ENCODE results near the gene PF4V1. TPM values are rescaled to one million over a fixed set of nuclear protein-coding genes. Genes with fewer than 3 reads are reported as not detected.

Gene PF4V1
- total RNA-seq, 2 experiments from 2014 or later, result not detected

GRCh38 chr4:73817341-73817740, 35.8 kb upstream of the PF4V1 start:
- intact Hi-C loops (cut with micrococcal nuclease; ENCODE audit: unreplicated experiment), result no loop called here
- BruUV-seq (replicated peaks), result no TSS peak
- Histone ChIP-seq H3K9me2 (ENCODE audit: insufficient read depth, low read length) (no peaks in the 10 kb centered on the region), H3K4me2 (ENCODE audit: low read length) (no peak overlapping the region), H3K79me2 (ENCODE audit: insufficient read depth, low read depth, low read length) (no peaks in the 10 kb centered on the region), H3K9me3 (ENCODE audit: low read length) (no peaks in the 10 kb centered on the region), H4K20me1 (ENCODE audit: insufficient read depth, low read length) (no peaks in the 10 kb centered on the region), H3K36me3 (ENCODE audit: insufficient read depth, low read length) (no peaks in the 10 kb centered on the region), H3K4me1 (ENCODE audit: insufficient read depth, low read length, poor library complexity, severe bottlenecking) (no peaks in the 10 kb centered on the region), H2AFZ (ENCODE audit: low read length) (no peak overlapping the region), H3K27ac (ENCODE audit: low read depth, low read length, poor library complexity, severe bottlenecking) (no peak overlapping the region), H3K4me3 (ENCODE audit: low read depth, low read length, poor library complexity, severe bottlenecking) (no peak overlapping the region)
- TF ChIP-seq, protein P1, sequence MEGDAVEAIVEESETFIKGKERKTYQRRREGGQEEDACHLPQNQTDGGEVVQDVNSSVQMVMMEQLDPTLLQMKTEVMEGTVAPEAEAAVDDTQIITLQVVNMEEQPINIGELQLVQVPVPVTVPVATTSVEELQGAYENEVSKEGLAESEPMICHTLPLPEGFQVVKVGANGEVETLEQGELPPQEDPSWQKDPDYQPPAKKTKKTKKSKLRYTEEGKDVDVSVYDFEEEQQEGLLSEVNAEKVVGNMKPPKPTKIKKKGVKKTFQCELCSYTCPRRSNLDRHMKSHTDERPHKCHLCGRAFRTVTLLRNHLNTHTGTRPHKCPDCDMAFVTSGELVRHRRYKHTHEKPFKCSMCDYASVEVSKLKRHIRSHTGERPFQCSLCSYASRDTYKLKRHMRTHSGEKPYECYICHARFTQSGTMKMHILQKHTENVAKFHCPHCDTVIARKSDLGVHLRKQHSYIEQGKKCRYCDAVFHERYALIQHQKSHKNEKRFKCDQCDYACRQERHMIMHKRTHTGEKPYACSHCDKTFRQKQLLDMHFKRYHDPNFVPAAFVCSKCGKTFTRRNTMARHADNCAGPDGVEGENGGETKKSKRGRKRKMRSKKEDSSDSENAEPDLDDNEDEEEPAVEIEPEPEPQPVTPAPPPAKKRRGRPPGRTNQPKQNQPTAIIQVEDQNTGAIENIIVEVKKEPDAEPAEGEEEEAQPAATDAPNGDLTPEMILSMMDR (conservative IDR thresholded peaks at IDR 0.05; ENCODE audit: low read length), result no peak
- no peak for TF ChIP-seq EZH2phosphoT487 (IDR thresholded peaks at IDR 0.05; ENCODE audit: borderline replicate concordance, low read depth, low read length)
- CTCF ChIA-PET (ENCODE audit: unreplicated experiment), result no interaction called here
- DNase-seq (ENCODE audit: low spot score), result no peak
- POLR2A ChIA-PET, result interaction anchor here (0.9 kb wide), 1 partner anchor 26 kb away, joined by 3 read pairs; no protein-coding TSS in a partner anchor

DNA sequence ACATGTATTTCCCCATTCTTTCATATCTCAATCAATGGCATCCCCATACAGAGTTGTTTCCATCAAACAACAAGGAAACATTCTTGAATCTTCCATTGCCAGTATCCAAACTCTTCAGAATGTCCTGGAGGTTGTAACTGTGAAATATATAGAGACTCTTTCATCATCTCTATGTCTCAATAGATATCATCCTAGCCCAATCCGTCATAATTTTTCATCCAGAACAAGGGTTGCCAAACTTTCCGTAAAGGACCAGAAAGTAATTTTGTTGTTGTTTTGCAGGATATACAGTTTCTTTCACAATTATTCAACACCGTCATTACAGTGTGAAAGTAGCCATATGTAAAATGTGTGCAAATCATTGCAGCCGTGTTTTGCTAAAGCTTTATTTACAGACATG, 31.8 kb upstream of the PF4V1 start:
- ChIA-PET POLR2A (no interaction called here), CTCF (ENCODE audit: unreplicated experiment) (no interaction called here)
- no peak overlapping the region for H2AFZ ChIP-seq (ENCODE audit: low read length)
- BruUV-seq (replicated peaks), result no TSS peak
- intact Hi-C loops (cut with micrococcal nuclease; ENCODE audit: unreplicated experiment), result no loop called here
- H3K9me3 ChIP-seq (ENCODE audit: low read length), result no peaks in the 10 kb centered on the region
- no peak for TF ChIP-seq EZH2phosphoT487 (IDR thresholded peaks at IDR 0.05; ENCODE audit: borderline replicate concordance, low read depth, low read length)
- TF ChIP-seq, protein P1 (conservative IDR thresholded peaks at IDR 0.05; ENCODE audit: low read length), result no peak
- H3K4me2 ChIP-seq (ENCODE audit: low read length), result no peak overlapping the region
- H3K9me2 ChIP-seq (ENCODE audit: insufficient read depth, low read length), result no peaks in the 10 kb centered on the region
- no peaks in the 10 kb centered on the region for H3K4me1 ChIP-seq (ENCODE audit: insufficient read depth, low read length, poor library complexity, severe bottlenecking)
- H3K79me2 ChIP-seq (ENCODE audit: insufficient read depth, low read depth, low read length), result no peaks in the 10 kb centered on the region
- no peaks in the 10 kb centered on the region for H4K20me1 ChIP-seq (ENCODE audit: insufficient read depth, low read length)
- no peak overlapping the region for H3K4me3 ChIP-seq (ENCODE audit: low read depth, low read length, poor library complexity, severe bottlenecking)
- no peak for DNase-seq (ENCODE audit: low spot score)
- no peaks in the 10 kb centered on the region for H3K36me3 ChIP-seq (ENCODE audit: insufficient read depth, low read length)
- H3K27ac ChIP-seq (ENCODE audit: low read depth, low read length, poor library complexity, severe bottlenecking), result no peak overlapping the region

- H3K9me3 ChIP-seq (ENCODE audit: low read length), result no peaks in the 10 kb centered on the region
- TF ChIP-seq, protein P1 (conservative IDR thresholded peaks at IDR 0.05; ENCODE audit: low read length), result no peak
- no peak for TF ChIP-seq EZH2phosphoT487 (IDR thresholded peaks at IDR 0.05; ENCODE audit: borderline replicate concordance, low read depth, low read length)
- BruUV-seq (replicated peaks), result no TSS peak
- H3K36me3 ChIP-seq (ENCODE audit: insufficient read depth, low read length), result no peaks in the 10 kb centered on the region
- H3K9me2 ChIP-seq (ENCODE audit: insufficient read depth, low read length), result no peaks in the 10 kb centered on the region
- CTCF ChIA-PET (ENCODE audit: unreplicated experiment), result no interaction called here
- no peak overlapping the region for H2AFZ ChIP-seq (ENCODE audit: low read length)
- intact Hi-C loops (cut with micrococcal nuclease; ENCODE audit: unreplicated experiment), result no loop called here
- POLR2A ChIA-PET, result interaction anchor here (0.7 kb wide), 1 partner anchor 17 kb away, joined by 3 read pairs; no protein-coding TSS in a partner anchor
- no peak overlapping the region for H3K4me3 ChIP-seq (ENCODE audit: low read depth, low read length, poor library complexity, severe bottlenecking)
- no peaks in the 10 kb centered on the region for H3K79me2 ChIP-seq (ENCODE audit: insufficient read depth, low read depth, low read length)
- no peak overlapping the region for H3K4me2 ChIP-seq (ENCODE audit: low read length)
- no peak overlapping the region for H3K27ac ChIP-seq (ENCODE audit: low read depth, low read length, poor library complexity, severe bottlenecking)
- DNase-seq (ENCODE audit: low spot score), result no peak
- no peaks in the 10 kb centered on the region for H4K20me1 ChIP-seq (ENCODE audit: insufficient read depth, low read length)
- no peaks in the 10 kb centered on the region for H3K4me1 ChIP-seq (ENCODE audit: insufficient read depth, low read length, poor library complexity, severe bottlenecking)
Observed at GRCh38 chr4:73822389-73822788, 30.7 kb upstream of the PF4V1 start.

Data from OCI-LY7 (cell line).